Panc1 (cell line): ENCODE data around the gene MED13L. TPM values are rescaled to one million over a fixed set of nuclear protein-coding genes. Genes with fewer than 3 reads are reported as not detected.

ENCODE experiments used
- ATAC-seq: fragments of 200-7000 bp; cut with Tn5 transposase; 2 replicates; pipeline ENCODE4 v1.9.1; 2020; ENCODE audit warnings: mild to moderate bottlenecking, moderate library complexity
- BruUV-seq: library from RNA; stranded (reverse); fragments of 400-500 nt; replicated peaks from 2 replicates; lab custom pipeline; 2021; lab: Mats Ljungman, UMichigan
- CTCF ChIA-PET: fragments of 300-600 bp; sonication (Branson Sonifier 250); formaldehyde crosslinking; loops from one replicate; lab custom pipeline; 2022; ENCODE audit warnings: antibody characterized with exemption; lab: Charles Lee
- POLR2A ChIA-PET: fragments of 300-600 bp; sonication (Branson Sonifier 250); formaldehyde crosslinking; loops from one replicate; lab custom pipeline; 2022; ENCODE audit warnings: antibody characterized with exemption; lab: Charles Lee
- DNase-seq: peaks from one replicate; pipeline ENCODE4 v3.0.0-alpha.2; 2010; ENCODE audit warnings: low read depth, low spot score
- H3K27ac ChIP-seq: 2 replicates; pipeline ENCODE4 v1.5.1; 2011; ENCODE audit warnings: mild to moderate bottlenecking, low read length, inconsistent platforms
- H3K27me3 ChIP-seq: fragments of 200-500 bp; sonication (Bioruptor generic); 2 replicates; pipeline ENCODE4 v1.6.0; 2014; ENCODE audit warnings: low read length, inconsistent platforms; ENCODE audit not compliant: control insufficient read depth, insufficient read depth
- H3K36me3 ChIP-seq: fragments of 200-500 bp; sonication (Bioruptor generic); 2 replicates; pipeline ENCODE4 v1.5.1; 2014; ENCODE audit warnings: inconsistent platforms, mild to moderate bottlenecking, low read length, moderate library complexity; ENCODE audit not compliant: control insufficient read depth, insufficient read depth
- H3K4me1 ChIP-seq: 2 replicates; pipeline ENCODE4 v1.5.1; 2011; ENCODE audit warnings: inconsistent platforms, mild to moderate bottlenecking, low read length, moderate library complexity; ENCODE audit not compliant: control insufficient read depth, insufficient read depth
- H3K4me3 ChIP-seq, 2 experiments: 2 replicates each; pipeline ENCODE4 v1.5.1; 2011 to 2012; ENCODE audit warnings: low read depth in 2 of 2, low read length in 2 of 2, mild to moderate bottlenecking in 2 of 2, inconsistent platforms in 1 of 2, moderate library complexity in 1 of 2
- H3K9me3 ChIP-seq: fragments of 200-500 bp; sonication (Bioruptor generic); 2 replicates; pipeline ENCODE4 v1.5.1; 2014; ENCODE audit warnings: low read depth, mild to moderate bottlenecking, inconsistent platforms, low read length, moderate library complexity; ENCODE audit not compliant: control insufficient read depth, insufficient read depth
- CTCF ChIP-seq: fragments of 450-650 bp; IDR thresholded peaks from 2 replicates; pipeline ENCODE4 v1.5.1; 2017; ENCODE audit warnings: mild to moderate bottlenecking
- POLR2AphosphoS5 ChIP-seq: IDR thresholded peaks from 2 replicates; pipeline ENCODE4 v1.6.1; 2012; ENCODE audit warnings: mild to moderate bottlenecking, low read depth, low read length, moderate library complexity
- REST ChIP-seq, 2 experiments: IDR thresholded peaks; 2 replicates each; pipeline ENCODE4 v1.6.1; 2011 to 2012; ENCODE audit warnings: low read depth in 2 of 2, control low read depth in 1 of 2, low read length in 1 of 2, mild to moderate bottlenecking in 1 of 2, moderate library complexity in 1 of 2; ENCODE audit not compliant: insufficient read depth in 1 of 2
- SIN3A ChIP-seq: IDR thresholded peaks from 2 replicates; pipeline ENCODE4 v1.6.1; 2012; ENCODE audit warnings: low read depth, mild to moderate bottlenecking, low read length, moderate library complexity, borderline replicate concordance; ENCODE audit not compliant: insufficient read depth
- TCF7L2 ChIP-seq: IDR thresholded peaks from 2 replicates; pipeline ENCODE4 v1.6.1; 2011; ENCODE audit warnings: mild to moderate bottlenecking, low read depth, low read length, inconsistent platforms
- in situ Hi-C: cut with HindIII; loops from 2 replicates; pipeline ENCODE4 v1.10.0; 2016; ENCODE audit warnings: low sequenced_read_pairs, low pct_unique_long_range_greater_than_20kb
- intact Hi-C: fragments of 100-400 bp; cut with micrococcal nuclease; formaldehyde crosslinking; loops from one replicate; pipeline ENCODE4 v1.10.0; 2022; ENCODE audit not compliant: unreplicated experiment
- total RNA-seq: library from RNA; stranded (reverse); gene quantifications from one replicate; pipeline ENCODE4 v1.2.1, GENCODE V29; 2021; ENCODE audit not compliant: unreplicated experiment

The MED13L gene
- total RNA-seq, 1 experiment from 2014 or later: 170 TPM

GRCh38 chr12:116121453-116121871 lies 156.0 kb downstream of the MED13L start:
- POLR2A ChIA-PET: interaction anchor here (0.7 to 1.4 kb wide), 2 partner anchors 57 to 606 kb away, joined by 3 to 4 read pairs; no protein-coding TSS in a partner anchor
- no peak for ATAC-seq
- in situ Hi-C loops (no loop called here), intact Hi-C loops (no loop called here)
- Histone ChIP-seq H3K9me3 (no peaks in the 10 kb centered on the region), H3K4me1 (peaks cover 79% of the 10 kb centered on the region), H3K27ac (peak overlapping the region; percentile 32), H3K27me3 (no peaks in the 10 kb centered on the region), H3K36me3 (no peaks in the 10 kb centered on the region), H3K4me3 (no peak overlapping the region)
- no peak for TF ChIP-seq SIN3A
- peak; percentile 28; the same call in 1 of the 2 replicates for TF ChIP-seq TCF7L2
- CTCF ChIA-PET: no interaction called here
- DNase-seq: no peak
- BruUV-seq: no TSS peak

GRCh38 chr12:116116650-116117424 lies 160.7 kb downstream of the MED13L start:
- Histone ChIP-seq H3K27ac (no peak overlapping the region), H3K4me1 (peaks cover 57% of the 10 kb centered on the region), H3K4me3 (no peak overlapping the region), H3K36me3 (no peaks in the 10 kb centered on the region), H3K9me3 (no peaks in the 10 kb centered on the region), H3K27me3 (no peaks in the 10 kb centered on the region)
- TF ChIP-seq SIN3A (no peak), TCF7L2 (no peak), POLR2AphosphoS5 (no peak), REST (IDR thresholded peaks at IDR 0.05; ENCODE audit: insufficient read depth in 1 of 2, low read depth in 2 of 2, low read length in 1 of 2) (no peak), CTCF (no peak)
- POLR2A ChIA-PET: no interaction called here
- in situ Hi-C loops (no loop called here), intact Hi-C loops (no loop called here)
- DNase-seq (no peak), ATAC-seq (no peak)
- BruUV-seq: no TSS peak
- CTCF ChIA-PET: no interaction called here
